Measurements from ENCODE around the gene KCNK6.
A peak's percentile ranks its signal among the peaks of the same experiment; 100 is the strongest.

Gene KCNK6

DNA sequence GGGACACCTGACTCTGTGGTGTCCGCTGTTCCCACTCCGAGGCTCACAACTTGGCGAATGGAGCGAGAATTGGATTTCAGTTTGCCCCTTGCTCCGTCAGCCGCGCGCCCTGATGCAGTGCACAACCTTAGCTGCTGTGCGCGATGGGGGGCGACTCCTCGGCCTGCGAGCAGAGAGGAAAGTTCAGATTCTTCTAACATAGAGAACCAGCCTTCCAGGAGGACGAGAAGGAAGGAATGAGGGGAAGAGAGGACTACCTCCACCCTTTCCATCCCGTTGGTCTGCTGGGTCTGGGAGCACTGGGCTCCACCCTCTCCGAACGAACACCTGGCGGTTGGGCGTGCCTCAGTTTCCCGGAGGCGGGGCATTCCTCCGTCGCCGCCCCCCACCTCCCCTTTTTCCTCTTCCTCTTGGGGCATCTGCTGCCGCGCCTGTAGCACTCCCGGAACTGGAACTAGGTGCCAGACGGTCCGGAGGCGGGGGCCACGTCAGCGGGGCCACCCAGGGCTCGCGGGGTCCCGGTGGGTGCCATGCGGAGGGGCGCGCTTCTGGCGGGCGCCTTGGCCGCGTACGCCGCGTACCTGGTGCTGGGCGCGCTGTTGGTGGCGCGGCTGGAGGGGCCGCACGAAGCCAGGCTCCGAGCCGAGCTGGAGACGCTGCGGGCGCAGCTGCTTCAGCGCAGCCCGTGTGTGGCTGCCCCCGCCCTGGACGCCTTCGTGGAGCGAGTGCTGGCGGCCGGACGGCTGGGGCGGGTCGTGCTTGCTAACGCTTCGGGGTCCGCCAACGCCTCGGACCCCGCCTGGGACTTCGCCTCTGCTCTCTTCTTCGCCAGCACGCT, at the start of gene KCNK6:
Gene KCNK6, plus strand, starts transcription at position 425 of the 838 bp plus-strand sequence. Its CDS starts 106 bp downstream, at position 531.
- Histone ChIP-seq H3K27me3 (ENCODE audit: low read depth) (no peaks in the 10 kb centered on the region), H3K4me3 (peak within 1 kb of the TSS; percentile 37), H3K36me3 (replicated peaks) (no peaks in the 10 kb centered on the region), H3K9me3 (no peaks in the 10 kb centered on the region), H3K4me1 (peaks cover 11% of the 10 kb centered on the region)
- peak in 1 of 2 experiments; percentile 53 for DNase-seq (ENCODE audit: low spot score in 2 of 2)
- in situ Hi-C loops (cut with MboI; ENCODE audit: low sequenced_read_pairs), result no loop called here

DNA sequence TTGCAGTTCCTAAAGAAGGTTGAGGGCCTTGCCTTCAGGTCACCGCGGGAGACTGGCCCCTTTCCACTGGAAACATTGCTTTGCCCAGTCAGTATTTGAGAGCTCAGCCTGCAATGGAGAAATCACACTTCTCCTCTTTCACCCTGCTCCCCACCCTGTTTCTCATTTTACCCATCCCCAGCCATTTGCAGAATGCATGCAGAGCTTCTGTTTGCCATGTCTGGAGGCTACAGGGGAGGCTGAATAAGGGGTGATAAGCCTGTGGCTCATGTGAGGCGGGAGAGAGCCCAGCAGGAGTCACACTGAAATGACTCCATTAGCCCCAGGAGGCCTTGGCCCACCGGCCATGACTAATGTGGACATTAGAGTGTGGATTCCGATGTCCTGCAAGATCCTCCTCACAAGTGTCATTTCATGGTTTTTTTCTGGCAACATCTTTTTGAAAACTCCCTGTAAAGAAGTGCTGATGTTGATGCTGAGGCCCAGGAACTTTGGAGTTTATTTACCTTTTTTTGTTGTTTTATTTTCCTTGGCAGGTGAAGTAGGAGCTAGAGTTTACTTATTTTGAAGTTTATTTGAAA, 49.0 kb upstream of the KCNK6 start:
- in situ Hi-C loops (cut with MboI; ENCODE audit: low sequenced_read_pairs), result no loop called here
- Histone ChIP-seq H3K36me3 (replicated peaks) (no peaks in the 10 kb centered on the region), H3K4me3 (no peak overlapping the region), H3K27me3 (ENCODE audit: low read depth) (no peaks in the 10 kb centered on the region), H3K9me3 (no peaks in the 10 kb centered on the region), H3K4me1 (peaks cover 2% of the 10 kb centered on the region)
- DNase-seq (ENCODE audit: low spot score in 2 of 2), result no peak

DNA sequence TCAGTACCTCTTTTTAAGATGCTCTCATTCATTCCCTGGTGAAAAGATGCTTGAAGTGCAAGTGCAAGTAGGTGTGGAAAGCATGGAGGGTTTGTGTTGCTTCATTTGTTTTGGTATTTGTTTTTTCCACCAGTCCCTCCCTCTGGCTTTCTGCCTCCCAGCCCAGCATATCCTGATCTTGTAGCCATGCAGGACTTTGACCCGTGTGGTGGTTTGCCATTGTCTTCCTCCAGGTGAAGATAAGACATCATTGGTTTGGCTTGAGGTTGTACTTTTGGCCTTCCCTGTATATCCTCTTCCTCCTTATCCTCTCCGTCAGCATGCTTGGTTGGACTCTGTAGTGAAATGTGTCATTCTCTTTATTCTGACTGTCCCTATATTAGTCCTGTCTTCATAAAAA, 46.1 kb upstream of the KCNK6 start:
- no peak overlapping the region for H3K4me3 ChIP-seq
- peaks cover 2% of the 10 kb centered on the region; the same call in 1 of the 2 replicates for H3K4me1 ChIP-seq
- H3K9me3 ChIP-seq, result no peaks in the 10 kb centered on the region
- H3K36me3 ChIP-seq (replicated peaks), result no peaks in the 10 kb centered on the region
- no peaks in the 10 kb centered on the region for H3K27me3 ChIP-seq (ENCODE audit: low read depth)
- in situ Hi-C loops (cut with MboI; ENCODE audit: low sequenced_read_pairs), result no loop called here
- no peak for DNase-seq (ENCODE audit: low spot score in 2 of 2)

DNA sequence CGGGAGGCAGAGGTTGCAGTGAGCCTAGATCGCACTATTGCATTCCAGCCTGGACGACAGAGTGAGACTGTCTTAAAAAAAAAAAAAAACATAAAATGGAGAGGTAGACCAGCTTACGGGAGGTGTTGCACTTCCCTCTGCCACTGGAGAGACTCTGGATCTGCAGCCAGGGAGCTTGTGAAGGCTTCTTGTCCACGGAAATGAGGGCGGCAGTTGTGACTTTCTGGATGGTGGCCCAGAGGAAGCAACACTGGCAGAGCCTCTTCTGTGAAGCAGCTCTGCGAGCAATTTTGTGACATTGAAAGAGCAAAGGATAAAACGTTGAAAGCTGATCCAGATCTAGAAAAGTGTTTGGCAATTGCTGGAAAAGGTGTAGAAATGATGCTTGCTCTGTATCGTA, 44.9 kb upstream of the KCNK6 start:
- Histone ChIP-seq H3K9me3 (no peaks in the 10 kb centered on the region), H3K4me1 (peaks cover 2% of the 10 kb centered on the region; the same call in 1 of the 2 replicates), H3K27me3 (ENCODE audit: low read depth) (no peaks in the 10 kb centered on the region), H3K4me3 (no peak overlapping the region), H3K36me3 (replicated peaks) (no peaks in the 10 kb centered on the region)
- no peak for DNase-seq (ENCODE audit: low spot score in 2 of 2)
- in situ Hi-C loops (cut with MboI; ENCODE audit: low sequenced_read_pairs), result no loop called here

DNA sequence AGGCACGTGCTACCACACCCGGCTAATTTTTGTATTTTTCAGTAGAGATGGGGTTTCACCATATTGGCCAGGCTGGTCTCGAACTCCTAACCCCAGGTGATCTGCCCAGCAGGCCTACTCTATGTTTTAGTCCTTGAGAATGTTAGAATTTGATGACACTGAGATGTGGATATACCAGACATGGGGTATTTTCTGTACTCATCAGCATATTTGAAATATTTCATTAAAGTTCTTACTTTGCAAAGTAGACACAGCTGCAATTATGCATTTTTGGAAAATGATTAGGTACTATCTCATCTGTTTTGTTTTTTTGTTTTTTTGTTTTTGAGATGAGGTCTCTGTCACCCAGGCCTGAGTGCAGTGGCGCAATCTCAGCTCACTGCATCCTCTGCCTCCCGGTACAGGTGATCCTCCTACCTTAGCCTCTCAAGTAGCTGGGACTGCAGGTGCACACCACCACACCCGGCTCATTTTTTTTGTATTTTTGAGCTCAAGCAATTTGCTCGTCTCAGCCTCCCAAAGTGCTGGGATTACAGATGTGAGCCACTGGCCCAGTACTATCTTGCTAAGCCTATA, 42.6 kb upstream of the KCNK6 start:
- in situ Hi-C loops (cut with MboI; ENCODE audit: low sequenced_read_pairs), result no loop called here
- no peaks in the 10 kb centered on the region for H3K36me3 ChIP-seq (replicated peaks)
- H3K4me1 ChIP-seq, result peaks cover 2% of the 10 kb centered on the region; the same call in 1 of the 2 replicates
- H3K9me3 ChIP-seq, result no peaks in the 10 kb centered on the region
- no peak for DNase-seq (ENCODE audit: low spot score in 2 of 2)
- no peak overlapping the region for H3K4me3 ChIP-seq
- no peaks in the 10 kb centered on the region for H3K27me3 ChIP-seq (ENCODE audit: low read depth)

DNA sequence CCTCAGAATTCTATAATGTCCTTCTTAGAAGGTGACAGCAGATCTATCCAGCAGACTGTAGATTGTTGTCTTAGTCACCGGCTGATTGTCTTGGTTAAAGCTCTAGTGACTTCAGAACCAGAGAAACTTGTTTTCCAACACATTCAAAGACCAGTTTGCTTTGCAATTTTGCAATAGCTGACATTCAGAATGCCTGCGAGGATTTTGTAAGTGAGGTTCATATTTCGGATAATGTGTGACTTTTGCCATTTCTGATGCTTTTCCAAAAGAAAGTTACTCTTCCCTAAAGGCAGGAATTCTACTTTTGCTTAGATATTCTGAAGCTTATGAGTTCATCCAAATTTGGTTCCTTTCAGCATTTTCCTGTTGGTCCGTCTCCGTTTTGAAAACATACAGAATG, 42.1 kb upstream of the KCNK6 start:
- no peak for DNase-seq (ENCODE audit: low spot score in 2 of 2)
- Histone ChIP-seq H3K36me3 (replicated peaks) (no peaks in the 10 kb centered on the region), H3K9me3 (no peaks in the 10 kb centered on the region), H3K27me3 (ENCODE audit: low read depth) (no peaks in the 10 kb centered on the region), H3K4me3 (no peak overlapping the region), H3K4me1 (peaks cover 2% of the 10 kb centered on the region; the same call in 1 of the 2 replicates)
- in situ Hi-C loops (cut with MboI; ENCODE audit: low sequenced_read_pairs), result no loop called here

DNA sequence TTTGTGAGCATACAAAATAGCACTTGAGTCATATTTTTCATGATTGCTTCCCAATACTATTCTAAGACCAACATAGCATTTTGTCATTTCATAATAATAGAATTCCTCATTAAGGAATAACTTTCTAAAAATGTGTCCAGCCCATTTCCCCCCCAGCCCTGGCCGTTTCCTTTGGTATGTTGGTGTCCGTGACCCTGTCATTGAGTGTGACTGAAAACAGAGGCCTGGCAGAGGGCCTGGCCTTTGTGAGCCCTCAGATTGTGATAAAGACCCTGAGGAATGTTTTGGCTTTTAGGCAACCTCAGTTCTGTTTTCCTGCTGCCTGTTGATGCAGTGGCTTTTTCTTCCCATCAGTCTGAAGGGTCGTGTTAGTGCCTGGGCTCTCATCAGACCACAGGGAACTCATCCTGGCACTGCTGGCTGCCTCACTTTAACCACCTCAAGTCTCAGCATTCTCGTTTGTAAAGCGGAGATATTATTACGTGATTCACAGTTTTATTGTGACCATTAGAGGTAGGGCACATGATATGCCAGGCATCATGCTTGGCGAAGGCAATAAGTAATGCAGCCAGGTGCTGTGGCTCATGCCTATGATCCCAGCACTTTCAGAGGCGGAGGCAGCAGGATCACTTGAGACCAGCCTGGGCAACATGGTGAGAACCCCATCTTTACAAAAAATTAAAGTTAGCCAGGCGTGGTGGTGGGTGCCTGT, 41.5 kb upstream of the KCNK6 start:
- no peak for DNase-seq (ENCODE audit: low spot score in 2 of 2)
- in situ Hi-C loops (cut with MboI; ENCODE audit: low sequenced_read_pairs), result no loop called here
- H3K36me3 ChIP-seq (replicated peaks), result no peaks in the 10 kb centered on the region
- H3K27me3 ChIP-seq (ENCODE audit: low read depth), result no peaks in the 10 kb centered on the region
- H3K9me3 ChIP-seq, result no peaks in the 10 kb centered on the region
- H3K4me3 ChIP-seq, result no peak overlapping the region
- H3K4me1 ChIP-seq, result peaks cover 2% of the 10 kb centered on the region; the same call in 1 of the 2 replicates

DNA sequence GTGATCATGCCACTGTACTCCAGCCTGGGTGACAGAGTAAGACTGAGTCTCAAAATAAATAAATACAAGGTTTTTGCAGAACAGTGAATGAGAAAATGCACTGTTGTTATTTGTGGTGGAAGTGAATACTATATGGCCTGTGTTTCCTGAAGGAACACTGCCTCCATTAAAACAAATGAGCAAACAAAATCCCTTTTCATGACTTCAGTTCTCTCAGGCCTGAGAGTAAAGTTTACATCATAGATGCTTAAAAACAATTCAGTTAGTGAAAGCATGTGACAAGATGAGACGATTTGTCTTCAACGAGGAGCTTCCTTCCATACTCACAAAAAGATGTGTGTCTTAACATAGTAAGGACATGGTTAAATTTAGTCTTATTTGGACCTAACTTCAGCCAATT, 40.9 kb upstream of the KCNK6 start:
- no peaks in the 10 kb centered on the region for H3K27me3 ChIP-seq (ENCODE audit: low read depth)
- no peak overlapping the region for H3K4me3 ChIP-seq
- H3K9me3 ChIP-seq, result no peaks in the 10 kb centered on the region
- DNase-seq (ENCODE audit: low spot score in 2 of 2), result no peak
- in situ Hi-C loops (cut with MboI; ENCODE audit: low sequenced_read_pairs), result no loop called here
- H3K36me3 ChIP-seq (replicated peaks), result no peaks in the 10 kb centered on the region
- H3K4me1 ChIP-seq, result peaks cover 2% of the 10 kb centered on the region; the same call in 1 of the 2 replicates

DNA sequence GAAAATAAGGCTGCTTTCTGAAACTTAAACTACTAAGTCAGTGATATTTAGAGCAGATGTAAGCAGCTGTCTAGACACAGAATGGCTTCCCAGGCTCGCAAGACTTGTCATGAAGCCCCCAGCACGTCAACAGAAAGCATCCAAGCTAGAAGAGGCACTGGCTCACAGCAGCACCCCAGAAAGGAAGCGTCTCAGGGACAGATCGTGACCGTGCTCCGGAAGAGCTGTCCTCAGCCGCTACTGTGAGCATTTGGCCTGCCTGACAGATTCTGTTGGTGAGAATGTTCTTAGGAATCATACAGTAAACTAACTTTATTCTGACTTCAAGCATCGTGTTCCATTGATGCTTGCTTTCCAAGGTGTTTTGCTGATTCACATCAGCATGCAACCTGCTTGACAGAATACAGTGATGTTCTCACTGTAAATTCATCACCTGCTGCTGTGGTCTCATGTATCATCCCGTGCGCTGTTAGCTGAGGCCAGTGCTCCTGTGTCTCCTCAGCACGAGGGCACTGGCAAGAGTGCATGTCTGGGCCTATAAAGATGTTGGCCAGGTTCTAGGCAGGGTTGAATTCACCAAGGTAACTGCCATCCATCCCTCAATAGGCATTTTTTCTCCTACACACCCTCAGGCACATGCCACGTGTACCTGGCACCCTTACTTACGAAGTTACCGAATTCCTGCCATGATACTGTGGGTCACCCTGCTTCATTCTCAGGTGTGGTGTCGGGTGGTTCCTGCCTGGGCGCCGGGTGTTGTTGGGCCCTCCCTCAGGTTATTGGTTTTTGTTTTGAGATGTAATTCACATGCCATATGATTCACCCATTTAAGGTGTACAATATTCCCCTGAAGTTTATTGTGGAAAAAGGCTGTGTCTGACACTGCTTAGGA, 39.4 kb upstream of the KCNK6 start:
- H3K27me3 ChIP-seq (ENCODE audit: low read depth), result no peaks in the 10 kb centered on the region
- DNase-seq (ENCODE audit: low spot score in 2 of 2), result no peak
- in situ Hi-C loops (cut with MboI; ENCODE audit: low sequenced_read_pairs), result no loop called here
- peaks cover 2% of the 10 kb centered on the region; the same call in 1 of the 2 replicates for H3K4me1 ChIP-seq
- H3K9me3 ChIP-seq, result no peaks in the 10 kb centered on the region
- no peaks in the 10 kb centered on the region for H3K36me3 ChIP-seq (replicated peaks)
- no peak overlapping the region for H3K4me3 ChIP-seq

DNA sequence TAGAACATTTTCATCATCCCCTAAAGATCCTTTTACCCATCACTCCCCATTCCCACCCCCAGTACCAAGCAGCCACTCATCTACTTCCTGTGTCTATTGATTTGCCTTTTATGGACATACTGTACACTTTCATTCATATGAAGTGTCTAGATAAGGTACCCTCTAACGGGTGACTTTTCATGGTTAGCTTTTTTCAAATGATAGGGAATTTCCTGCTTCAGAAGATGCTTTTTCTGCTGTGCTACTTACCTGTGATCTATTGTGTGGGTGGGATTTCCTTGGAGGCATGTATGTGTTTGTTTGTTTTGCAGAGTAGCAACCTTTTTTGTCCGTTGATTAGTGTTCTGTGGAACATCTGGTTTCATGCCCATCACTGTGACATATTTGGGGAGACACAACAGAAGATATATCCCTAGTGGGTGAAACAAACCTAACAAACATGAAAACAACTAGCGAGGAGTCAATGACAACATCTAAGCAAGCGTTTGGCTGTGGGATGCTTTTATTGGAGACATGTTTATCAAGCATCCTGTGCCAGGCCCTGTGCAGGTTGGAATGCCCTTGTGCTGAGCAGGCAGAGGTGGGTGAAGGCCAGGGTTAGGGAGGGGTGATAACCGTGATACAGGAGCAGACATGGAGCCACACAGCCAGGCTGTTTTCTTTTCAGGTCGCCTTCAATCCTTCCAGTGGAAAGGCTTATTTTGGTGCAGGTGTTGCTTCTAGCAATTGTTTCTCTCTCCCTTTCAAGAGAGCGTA, 37.7 kb upstream of the KCNK6 start:
- H3K4me1 ChIP-seq, result peaks cover 2% of the 10 kb centered on the region; the same call in 1 of the 2 replicates
- in situ Hi-C loops (cut with MboI; ENCODE audit: low sequenced_read_pairs), result no loop called here
- H3K9me3 ChIP-seq, result no peaks in the 10 kb centered on the region
- H3K36me3 ChIP-seq (replicated peaks), result no peaks in the 10 kb centered on the region
- H3K4me3 ChIP-seq, result no peak overlapping the region
- no peak for DNase-seq (ENCODE audit: low spot score in 2 of 2)
- no peaks in the 10 kb centered on the region for H3K27me3 ChIP-seq (ENCODE audit: low read depth)

DNA sequence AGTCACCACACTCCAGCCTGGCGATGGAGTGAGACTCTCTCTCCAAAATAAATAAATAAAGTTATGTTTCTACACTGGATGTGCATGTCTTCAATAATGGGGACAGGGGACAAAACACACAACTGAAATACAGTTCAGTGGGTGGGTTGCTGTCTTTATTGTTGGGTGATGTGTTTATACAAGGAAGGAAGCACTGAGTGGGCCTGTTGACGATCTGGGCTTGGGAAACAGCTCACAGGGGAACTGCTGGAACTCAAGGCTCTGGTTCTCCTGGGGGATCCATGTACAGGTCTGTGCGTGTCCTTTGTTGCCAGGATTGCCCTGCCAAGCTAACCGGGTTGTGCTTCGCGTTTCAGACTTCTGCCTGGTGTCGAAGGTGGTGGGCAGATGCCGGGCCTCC, 36.4 kb upstream of the KCNK6 start:
- Histone ChIP-seq H3K4me1 (no peaks in the 10 kb centered on the region), H3K4me3 (no peak overlapping the region), H3K36me3 (replicated peaks) (no peaks in the 10 kb centered on the region), H3K27me3 (ENCODE audit: low read depth) (no peaks in the 10 kb centered on the region), H3K9me3 (no peaks in the 10 kb centered on the region)
- DNase-seq (ENCODE audit: low spot score in 2 of 2), result no peak
- in situ Hi-C loops (cut with MboI; ENCODE audit: low sequenced_read_pairs), result no loop called here

DNA sequence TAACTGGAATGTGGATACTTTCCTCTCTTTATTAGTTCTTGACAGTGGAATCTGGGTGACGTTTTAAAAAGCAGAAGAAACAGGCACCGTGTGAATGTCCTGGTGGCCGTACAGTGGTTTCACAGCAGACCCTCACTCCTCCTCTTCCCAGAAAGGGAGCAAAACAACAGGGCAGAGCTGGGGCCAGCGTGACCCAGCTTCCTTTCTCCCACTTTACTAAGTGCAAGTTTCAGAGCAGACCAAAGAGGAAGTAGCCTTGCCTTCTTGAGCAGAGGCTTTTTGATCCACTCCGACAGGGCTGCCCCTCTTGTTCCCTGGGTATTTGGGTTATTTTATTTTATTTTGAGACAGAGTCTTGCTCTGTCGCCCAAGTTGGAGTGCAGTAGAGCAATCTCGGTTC, 35.2 kb upstream of the KCNK6 start:
- Histone ChIP-seq H3K4me3 (no peak overlapping the region), H3K36me3 (replicated peaks) (no peaks in the 10 kb centered on the region), H3K4me1 (no peaks in the 10 kb centered on the region), H3K9me3 (no peaks in the 10 kb centered on the region), H3K27me3 (ENCODE audit: low read depth) (no peaks in the 10 kb centered on the region)
- no peak for DNase-seq (ENCODE audit: low spot score in 2 of 2)
- in situ Hi-C loops (cut with MboI; ENCODE audit: low sequenced_read_pairs), result no loop called here

Data from HAP-1 (cell line).